Endothelial cell of umbilical vein (primary cell): ENCODE results near the gene REC8. TPM values are rescaled to one million over a fixed set of nuclear protein-coding genes. Genes with fewer than 3 reads are reported as not detected.

Experiments
- BruUV-seq: library from RNA; stranded (reverse); fragments of 400-500 nt; replicated peaks from 2 replicates; lab custom pipeline; 2021; lab: Mats Ljungman, UMichigan
- CTCF ChIA-PET: fragments of 300-600, 350-600 bp; sonication (Branson Sonifier 250); formaldehyde crosslinking; loops from one replicate; lab custom pipeline; 2021; ENCODE audit warnings: antibody characterized with exemption, inconsistent platforms; lab: Charles Lee
- POLR2A ChIA-PET: fragments of 300-600, 350-600 bp; sonication (Branson Sonifier 250); formaldehyde crosslinking; loops from one replicate; lab custom pipeline; 2021; ENCODE audit warnings: antibody characterized with exemption, inconsistent platforms; lab: Charles Lee
- DNase-seq: peaks from one replicate; pipeline ENCODE4 v3.0.0-alpha.2; 2011; ENCODE audit warnings: low read depth, low spot score
- FAIRE-seq: peaks from 2 replicates; lab custom pipeline; 2011; peaks lifted over from hg19 to GRCh38; lab: Jason Lieb, UNC
- H2AFZ ChIP-seq: 2 replicates; pipeline ENCODE4 v1.6.0; 2012; ENCODE audit warnings: low read depth, low read length, control low read depth, inconsistent platforms
- H3K27ac ChIP-seq: 2 replicates; pipeline ENCODE4 v1.5.1; 2011; ENCODE audit warnings: low read depth, mild to moderate bottlenecking, control low read depth, low read length, moderate library complexity; ENCODE audit not compliant: insufficient read depth
- H3K27me3 ChIP-seq, 2 experiments: 2 replicates each; pipeline versions ENCODE4 v1.6.0 to v1.6.1; 2011; ENCODE audit warnings: low read length in 2 of 2, mixed read lengths in 1 of 2; ENCODE audit not compliant: control insufficient read depth in 2 of 2, insufficient read depth in 2 of 2
- H3K36me3 ChIP-seq, 2 experiments: 2 replicates in 1 of 2; 3 replicates in 1 of 2; pipeline ENCODE4 v1.5.1; 2011; ENCODE audit warnings: low read length in 2 of 2, mild to moderate bottlenecking in 1 of 2, moderate library complexity in 1 of 2; ENCODE audit not compliant: control insufficient read depth in 2 of 2, insufficient read depth in 2 of 2; ENCODE audit errors: extremely low read depth in 1 of 2
- H3K4me1 ChIP-seq: 3 replicates; pipeline ENCODE4 v1.5.1; 2011; ENCODE audit warnings: mild to moderate bottlenecking, low read length; ENCODE audit not compliant: control insufficient read depth, insufficient read depth; ENCODE audit errors: extremely low read depth
- H3K4me2 ChIP-seq: 2 replicates; pipeline ENCODE4 v1.6.1; 2011; ENCODE audit warnings: low read length, control low read depth, mixed read lengths; ENCODE audit not compliant: insufficient read depth
- H3K4me3 ChIP-seq, 3 experiments: fragments of 200-600 bp in 1 of 3; sonication (generic), shearing (Covaris generic) in 1 of 3; replicated peaks in 1 of 3; 2 replicates each; pipeline ENCODE4 v1.5.1; 2011 to 2016; ENCODE audit warnings: control low read depth in 3 of 3, low read length in 3 of 3, mild to moderate bottlenecking in 2 of 3, inconsistent platforms in 1 of 3, low read depth in 1 of 3, moderate library complexity in 1 of 3; ENCODE audit not compliant: insufficient read depth in 1 of 3
- H3K79me2 ChIP-seq: 2 replicates; pipeline ENCODE4 v1.6.0; 2012; ENCODE audit warnings: low read length, inconsistent platforms; ENCODE audit not compliant: control insufficient read depth, insufficient read depth
- H3K9ac ChIP-seq: replicated peaks from 2 replicates; pipeline ENCODE3; 2011; ENCODE audit warnings: low read length, control low read depth; ENCODE audit not compliant: insufficient read depth; ENCODE audit errors: extremely low read depth
- H3K9me1 ChIP-seq: replicated peaks from 3 replicates; pipeline ENCODE4 v1.6.0; 2011; ENCODE audit warnings: mild to moderate bottlenecking, low read length; ENCODE audit not compliant: control insufficient read depth, insufficient read depth; ENCODE audit errors: extremely low read depth
- H3K9me3 ChIP-seq: replicated peaks from 2 replicates; pipeline ENCODE4 v1.5.1; 2012; ENCODE audit warnings: low read length, inconsistent platforms; ENCODE audit not compliant: control insufficient read depth, insufficient read depth
- H4K20me1 ChIP-seq: replicated peaks from 2 replicates; pipeline ENCODE3; 2011; ENCODE audit warnings: mild to moderate bottlenecking, low read length; ENCODE audit not compliant: control insufficient read depth, insufficient read depth; ENCODE audit errors: extremely low read depth
- CTCF ChIP-seq, 2 donors: IDR thresholded peaks; 1 replicate in 1 of 2; 2 replicates in 1 of 2; pipeline ENCODE4 v1.5.1; 2011; ENCODE audit warnings: low read length in 2 of 2, mild to moderate bottlenecking in 2 of 2, moderate library complexity in 2 of 2, control low read depth in 1 of 2, inconsistent platforms in 1 of 2, low read depth in 1 of 2; ENCODE audit not compliant: insufficient read depth in 1 of 2; ENCODE audit errors: extremely low read depth in 1 of 2
- EZH2 ChIP-seq: IDR thresholded peaks from 2 replicates; pipeline ENCODE4 v1.6.1; 2012; ENCODE audit warnings: borderline replicate concordance, low read depth, mild to moderate bottlenecking, moderate library complexity, low read length, inconsistent platforms; ENCODE audit not compliant: severe bottlenecking
- FOS ChIP-seq: IDR thresholded peaks from 2 replicates; pipeline ENCODE4 v1.6.1; 2011; ENCODE audit warnings: mild to moderate bottlenecking, low read length, moderate library complexity, borderline replicate concordance; ENCODE audit not compliant: insufficient read depth
- GATA2 ChIP-seq: IDR thresholded peaks from 2 replicates; pipeline ENCODE4 v1.7.0; 2011; ENCODE audit warnings: low read depth, mild to moderate bottlenecking, moderate library complexity, mixed read lengths, low read length; ENCODE audit not compliant: insufficient read length, insufficient read depth
- JUN ChIP-seq: IDR thresholded peaks from 2 replicates; pipeline ENCODE4 v1.6.1; 2011; ENCODE audit warnings: borderline replicate concordance, low read depth; ENCODE audit not compliant: insufficient read length, insufficient read depth
- MAX ChIP-seq: IDR thresholded peaks from 2 replicates; pipeline ENCODE4 v1.6.1; 2011; ENCODE audit not compliant: insufficient read depth, insufficient read length
- MYC ChIP-seq: IDR thresholded peaks from one replicate; pipeline ENCODE4 v1.6.1; 2011; ENCODE audit warnings: mild to moderate bottlenecking, low read depth, low read length
- POLR2A ChIP-seq: IDR thresholded peaks from 2 replicates; pipeline ENCODE4 v1.6.1; 2012; ENCODE audit warnings: low read depth, mild to moderate bottlenecking, control low read depth, low read length
- POLR2AphosphoS5 ChIP-seq: IDR thresholded peaks from 2 replicates; pipeline ENCODE4 v1.6.1; 2012; ENCODE audit warnings: low read depth, mild to moderate bottlenecking, control low read depth, low read length, moderate library complexity; ENCODE audit not compliant: insufficient read depth
- dilution Hi-C: fragments of 300-500 bp; cut with MboI; formaldehyde crosslinking; loops from one replicate; pipeline ENCODE4 v1.15.0; 2019; ENCODE audit warnings: low sequenced_read_pairs; ENCODE audit not compliant: extremely low pct_ligation_motif_present
- intact Hi-C: fragments of 100-400 bp; cut with micrococcal nuclease; formaldehyde crosslinking; loops from one replicate; pipeline ENCODE4 v1.10.0; 2022
- polyA plus RNA-seq, 4 experiments: library from polyadenylated mRNA; depleted of rRNA in 3 of 4; stranded (reverse) in 3 of 4; unstranded in 1 of 4; fragments of >200 nt; gene quantifications; 2 replicates each; pipeline versions ENCODE4 v1.2.1 to v1.2.3, GENCODE V29; 2011 to 2012; ENCODE audit warnings: missing spikeins in 1 of 4
- total RNA-seq: library from RNA; stranded (reverse); gene quantifications from 2 replicates; pipeline ENCODE4 v1.2.3, GENCODE V29; 2021

The REC8 gene
- total and polyA plus RNA-seq, 2 donors (not counting 3 experiments of a cell fraction or from before 2014, with no cell fraction given) = 12.5 to 33.6 TPM

GRCh38 chr14:24185741-24186140 is 13.9 kb downstream of the REC8 start:
- no TSS peak for BruUV-seq
- Histone ChIP-seq H3K4me3 (no peak overlapping the region), H3K36me3 (peaks cover 0 to 36% of the 10 kb centered on the region in 2 experiments), H3K27ac (no peak overlapping the region), H4K20me1 (no peaks in the 10 kb centered on the region), H3K4me1 (peaks cover 6% of the 10 kb centered on the region), H3K9me1 (no peaks in the 10 kb centered on the region), H3K9ac (no peak overlapping the region), H3K79me2 (peaks cover 5% of the 10 kb centered on the region), H3K27me3 (no peaks in the 10 kb centered on the region), H3K4me2 (no peak overlapping the region), H2AFZ (no peak overlapping the region), H3K9me3 (no peaks in the 10 kb centered on the region)
- dilution Hi-C loops (no loop called here), intact Hi-C loops (no loop called here)
- FAIRE-seq = no peak
- ChIA-PET CTCF (interaction anchor here (0.9 to 1.2 kb wide), 4 partner anchors 8 to 111 kb away, joined by 3 to 4 read pairs (median 3); partner anchors contain the start of gene IRF9), POLR2A (interaction anchor here (1.2 to 1.8 kb wide), 2 partner anchors 25 to 27 kb away, joined by 3 read pairs; partner anchors contain the start of gene IRF9)
- no peak for DNase-seq
- TF ChIP-seq GATA2 = no peak
- TF ChIP-seq POLR2A = no peak
- TF ChIP-seq JUN = no peak
- no peak for TF ChIP-seq MAX
- TF ChIP-seq EZH2 = no peak
- TF ChIP-seq CTCF (IDR thresholded peaks at IDR 0.05; ENCODE audit: extremely low read depth in 1 of 2, insufficient read depth in 1 of 2, low read depth in 1 of 2, low read length in 2 of 2) = no peak
- TF ChIP-seq MYC = no peak
- no peak for TF ChIP-seq POLR2AphosphoS5
- TF ChIP-seq FOS = no peak
